ENCODE measurements around the gene AOAH.
"Not testable (repeated sequence)": the region's sequence is repeated elsewhere in the genome, so short reads cannot be mapped to it uniquely, and the experiment has no call there.

The AOAH gene

GRCh38 chr7:36533717-36534116, 190.6 kb downstream of the AOAH start:
- DNase-seq = no peak

- no peak for DNase-seq
Measured at GRCh38 chr7:36532981-36533499, 191.3 kb downstream of the AOAH start.

GRCh38 chr7:36531951-36532350, 192.3 kb downstream of the AOAH start:
- DNase-seq = no peak

- DNase-seq = no peak
Measured at GRCh38 chr7:36530456-36530855, 193.8 kb downstream of the AOAH start.

- no peak for DNase-seq
Measured at GRCh38 chr7:36527549-36527913, 196.8 kb downstream of the AOAH start.

- DNase-seq = no peak
Measured at GRCh38 chr7:36526863-36527548, 197.3 kb downstream of the AOAH start.

GRCh38 chr7:36523371-36524101, 200.8 kb downstream of the AOAH start:
- DNase-seq = no peak

GRCh38 chr7:36522453-36523007, 201.8 kb downstream of the AOAH start:
- DNase-seq = no peak

GRCh38 chr7:36521911-36522310, 202.4 kb downstream of the AOAH start:
- no peak for DNase-seq

GRCh38 chr7:36521133-36521532, 203.2 kb downstream of the AOAH start:
- DNase-seq = no peak

GRCh38 chr7:36515847-36516246, 208.4 kb downstream of the AOAH start:
- no peak for DNase-seq

GRCh38 chr7:36514289-36515243, 209.7 kb downstream of the AOAH start:
- DNase-seq = no peak

GRCh38 chr7:36513393-36513792, 210.9 kb downstream of the AOAH start:
- DNase-seq = no peak

- no peak for DNase-seq
Measured at GRCh38 chr7:36512616-36513015, 211.7 kb downstream of the AOAH start.

- DNase-seq = no peak
Measured at GRCh38 chr7:36509962-36510361, 214.3 kb downstream of the AOAH start.

GRCh38 chr7:36507475-36508440, 216.5 kb downstream of the AOAH start:
- no peak for DNase-seq

GRCh38 chr7:36506820-36507219, 217.5 kb downstream of the AOAH start:
- DNase-seq = no peak

- DNase-seq = no peak
Measured at GRCh38 chr7:36506130-36506798, 218.0 kb downstream of the AOAH start.

- DNase-seq = not testable (repeated sequence)
Measured at GRCh38 chr7:36504617-36505016, 219.7 kb downstream of the AOAH start.

GRCh38 chr7:36504216-36504615, 220.1 kb downstream of the AOAH start:
- DNase-seq = not testable (repeated sequence)

GRCh38 chr7:36497775-36498174, 226.5 kb downstream of the AOAH start:
- no peak for DNase-seq
